Prostate gland (tissue), 2 donors: ENCODE measurements around the gene ICOSLG.

Experiments used
- CTCF ChIP-seq, 4 experiments: fragments of 200-600 bp in 2 of 4; fragments of 450-650 bp in 2 of 4; sonication (generic) in 2 of 4; IDR thresholded peaks; 1 replicate in 3 of 4; 2 replicates in 1 of 4; pipeline ENCODE4 v1.5.1; 2016 to 2019; ENCODE audit warnings: antibody characterized with exemption in 4 of 4, mild to moderate bottlenecking in 2 of 4, moderate library complexity in 2 of 4
- POLR2A ChIP-seq: fragments of 450-650 bp; IDR thresholded peaks from one replicate; pipeline ENCODE4 v1.6.1; 2016; ENCODE audit warnings: antibody characterized with exemption, mild to moderate bottlenecking
- POLR2AphosphoS5 ChIP-seq: sonication (generic); formaldehyde crosslinking; IDR thresholded peaks from one replicate; pipeline ENCODE4 v1.6.1; 2017; ENCODE audit warnings: antibody characterized with exemption

GRCh38 chr21:44288251-44289110 lies 47.7 kb upstream of the ICOSLG start:
- TF ChIP-seq CTCF (IDR thresholded peaks at IDR 0.05): no peak
- TF ChIP-seq POLR2AphosphoS5: no peak
- TF ChIP-seq POLR2A: no peak
